22Rv1 (cell line): ENCODE measurements around the gene ISLR.

Source experiments
- ZFX ChIP-seq: fragments of 450-650 bp; IDR thresholded peaks from 2 replicates; pipeline ENCODE4 v1.6.1; 2017; ENCODE audit warnings: antibody characterized with exemption, borderline replicate concordance
- TF ChIP-seq, protein P1 (sequence below): fragments of 450-650 bp; IDR thresholded peaks from 2 replicates; pipeline ENCODE4 v1.5.1; 2017; ENCODE audit warnings: mild to moderate bottlenecking

- TF ChIP-seq, protein P1, sequence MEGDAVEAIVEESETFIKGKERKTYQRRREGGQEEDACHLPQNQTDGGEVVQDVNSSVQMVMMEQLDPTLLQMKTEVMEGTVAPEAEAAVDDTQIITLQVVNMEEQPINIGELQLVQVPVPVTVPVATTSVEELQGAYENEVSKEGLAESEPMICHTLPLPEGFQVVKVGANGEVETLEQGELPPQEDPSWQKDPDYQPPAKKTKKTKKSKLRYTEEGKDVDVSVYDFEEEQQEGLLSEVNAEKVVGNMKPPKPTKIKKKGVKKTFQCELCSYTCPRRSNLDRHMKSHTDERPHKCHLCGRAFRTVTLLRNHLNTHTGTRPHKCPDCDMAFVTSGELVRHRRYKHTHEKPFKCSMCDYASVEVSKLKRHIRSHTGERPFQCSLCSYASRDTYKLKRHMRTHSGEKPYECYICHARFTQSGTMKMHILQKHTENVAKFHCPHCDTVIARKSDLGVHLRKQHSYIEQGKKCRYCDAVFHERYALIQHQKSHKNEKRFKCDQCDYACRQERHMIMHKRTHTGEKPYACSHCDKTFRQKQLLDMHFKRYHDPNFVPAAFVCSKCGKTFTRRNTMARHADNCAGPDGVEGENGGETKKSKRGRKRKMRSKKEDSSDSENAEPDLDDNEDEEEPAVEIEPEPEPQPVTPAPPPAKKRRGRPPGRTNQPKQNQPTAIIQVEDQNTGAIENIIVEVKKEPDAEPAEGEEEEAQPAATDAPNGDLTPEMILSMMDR = no peak
- TF ChIP-seq ZFX = no peak
These were observed 37.2 kb downstream of the ISLR start for GRCh38 chr15:74210729-74211128.
